Astrocyte (in vitro differentiated cells and primary cell): ENCODE measurements around the gene MOB3B. TPM values are rescaled to one million over a fixed set of nuclear protein-coding genes. Genes with fewer than 3 reads are reported as not detected.

Experiments
- DNase-seq: peaks from one replicate; pipeline ENCODE4 v3.0.0-alpha.2; 2010; ENCODE audit warnings: low read depth
- FAIRE-seq: peaks from 2 replicates; lab custom pipeline; 2011; peaks lifted over from hg19 to GRCh38; lab: Jason Lieb, UNC
- H2AFZ ChIP-seq: 2 replicates; pipeline ENCODE4 v1.6.0; 2012; ENCODE audit warnings: low read depth, low read length, inconsistent platforms
- H3K27ac ChIP-seq: 2 replicates; pipeline ENCODE4 v1.5.1; 2011; ENCODE audit warnings: low read depth, low read length, inconsistent platforms
- H3K27me3 ChIP-seq: 2 replicates; pipeline ENCODE4 v1.6.0; 2011; ENCODE audit warnings: low read length, inconsistent platforms; ENCODE audit not compliant: insufficient read depth
- H3K36me3 ChIP-seq: 2 replicates; pipeline ENCODE4 v1.5.1; 2011; ENCODE audit warnings: low read length, inconsistent platforms; ENCODE audit not compliant: insufficient read depth
- H3K4me1 ChIP-seq: 2 replicates; pipeline ENCODE4 v1.5.1; 2011; ENCODE audit warnings: low read length, inconsistent platforms; ENCODE audit not compliant: insufficient read depth
- H3K4me2 ChIP-seq: 2 replicates; pipeline ENCODE4 v1.6.0; 2012; ENCODE audit warnings: low read length, inconsistent platforms
- H3K4me3 ChIP-seq: 2 replicates; pipeline ENCODE4 v1.5.1; 2011; ENCODE audit warnings: low read depth, mild to moderate bottlenecking, low read length, inconsistent platforms; ENCODE audit not compliant: insufficient read depth
- H3K79me2 ChIP-seq: 2 replicates; pipeline ENCODE4 v1.6.0; 2012; ENCODE audit warnings: mild to moderate bottlenecking, low read length, inconsistent platforms; ENCODE audit not compliant: insufficient read depth
- H3K9ac ChIP-seq: 2 replicates; pipeline ENCODE4 v1.6.0; 2012; ENCODE audit warnings: mild to moderate bottlenecking, low read length, inconsistent platforms
- H3K9me3 ChIP-seq: 2 replicates; pipeline ENCODE4 v1.5.1; 2012; ENCODE audit warnings: low read depth, mild to moderate bottlenecking, low read length, inconsistent platforms; ENCODE audit not compliant: insufficient read depth
- H4K20me1 ChIP-seq: 2 replicates; pipeline ENCODE4 v1.6.0; 2012; ENCODE audit warnings: low read length, inconsistent platforms; ENCODE audit not compliant: insufficient read depth
- H3K27ac Mint-ChIP-seq: one replicate; pipeline ENCODE4 v1.8.0; 2021; ENCODE audit warnings: mild to moderate bottlenecking, mixed read lengths; ENCODE audit not compliant: unreplicated experiment
- H3K27me3 Mint-ChIP-seq: one replicate; pipeline ENCODE4 v1.8.0; 2021; ENCODE audit warnings: low read depth, mixed read lengths; ENCODE audit not compliant: unreplicated experiment
- H3K36me3 Mint-ChIP-seq: one replicate; pipeline ENCODE4 v1.8.0; 2021; ENCODE audit warnings: low read depth, mixed read lengths; ENCODE audit not compliant: unreplicated experiment
- H3K4me1 Mint-ChIP-seq: one replicate; pipeline ENCODE4 v1.8.0; 2021; ENCODE audit warnings: low read depth, mixed read lengths; ENCODE audit not compliant: unreplicated experiment
- H3K4me3 Mint-ChIP-seq: one replicate; pipeline ENCODE4 v1.8.0; 2021; ENCODE audit warnings: mild to moderate bottlenecking, moderate library complexity, mixed read lengths; ENCODE audit not compliant: unreplicated experiment
- H3K9me3 Mint-ChIP-seq: one replicate; pipeline ENCODE4 v1.8.0; 2021; ENCODE audit warnings: mild to moderate bottlenecking, mixed read lengths; ENCODE audit not compliant: unreplicated experiment
- CTCF ChIP-seq: IDR thresholded peaks from 2 replicates; pipeline ENCODE4 v1.5.1; 2011; ENCODE audit warnings: low read depth, mild to moderate bottlenecking, inconsistent platforms, low read length, moderate library complexity; ENCODE audit not compliant: insufficient read depth
- EZH2 ChIP-seq: IDR thresholded peaks from 2 replicates; pipeline ENCODE4 v1.6.1; 2012; ENCODE audit warnings: mild to moderate bottlenecking, low read length, inconsistent platforms; ENCODE audit not compliant: insufficient read depth
- total RNA-seq: library from RNA; stranded (reverse); gene quantifications from 2 replicates; pipeline ENCODE4 v1.2.1, GENCODE V29; 2021

The MOB3B gene
- total RNA-seq, 1 donor from 2014 or later, result 3.9 TPM

DNA sequence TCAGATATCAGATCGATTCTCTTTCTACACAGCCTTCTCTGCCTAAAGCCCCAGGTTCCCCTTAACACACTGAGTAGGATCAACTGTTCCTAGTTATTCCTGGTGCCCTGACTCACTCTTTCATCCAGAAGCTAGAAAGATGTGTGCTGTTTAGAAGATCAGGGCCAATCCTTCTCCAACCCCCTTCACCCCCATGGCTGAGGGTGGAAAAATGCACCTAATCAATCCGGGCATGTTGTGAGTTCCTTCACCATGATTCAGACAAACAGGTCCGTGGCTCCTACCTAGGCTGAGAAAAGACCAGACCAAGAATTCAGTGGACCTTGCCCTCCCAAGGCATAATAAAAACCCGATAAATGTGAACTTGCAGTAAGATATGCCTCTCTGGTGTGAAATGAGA is 147.3 kb downstream of the MOB3B start:
- TF ChIP-seq CTCF (no peak), EZH2 (no peak)
- H3K27me3 Mint-ChIP-seq, result peaks cover 3% of the 10 kb centered on the region
- no peak overlapping the region for H2AFZ ChIP-seq

DNA sequence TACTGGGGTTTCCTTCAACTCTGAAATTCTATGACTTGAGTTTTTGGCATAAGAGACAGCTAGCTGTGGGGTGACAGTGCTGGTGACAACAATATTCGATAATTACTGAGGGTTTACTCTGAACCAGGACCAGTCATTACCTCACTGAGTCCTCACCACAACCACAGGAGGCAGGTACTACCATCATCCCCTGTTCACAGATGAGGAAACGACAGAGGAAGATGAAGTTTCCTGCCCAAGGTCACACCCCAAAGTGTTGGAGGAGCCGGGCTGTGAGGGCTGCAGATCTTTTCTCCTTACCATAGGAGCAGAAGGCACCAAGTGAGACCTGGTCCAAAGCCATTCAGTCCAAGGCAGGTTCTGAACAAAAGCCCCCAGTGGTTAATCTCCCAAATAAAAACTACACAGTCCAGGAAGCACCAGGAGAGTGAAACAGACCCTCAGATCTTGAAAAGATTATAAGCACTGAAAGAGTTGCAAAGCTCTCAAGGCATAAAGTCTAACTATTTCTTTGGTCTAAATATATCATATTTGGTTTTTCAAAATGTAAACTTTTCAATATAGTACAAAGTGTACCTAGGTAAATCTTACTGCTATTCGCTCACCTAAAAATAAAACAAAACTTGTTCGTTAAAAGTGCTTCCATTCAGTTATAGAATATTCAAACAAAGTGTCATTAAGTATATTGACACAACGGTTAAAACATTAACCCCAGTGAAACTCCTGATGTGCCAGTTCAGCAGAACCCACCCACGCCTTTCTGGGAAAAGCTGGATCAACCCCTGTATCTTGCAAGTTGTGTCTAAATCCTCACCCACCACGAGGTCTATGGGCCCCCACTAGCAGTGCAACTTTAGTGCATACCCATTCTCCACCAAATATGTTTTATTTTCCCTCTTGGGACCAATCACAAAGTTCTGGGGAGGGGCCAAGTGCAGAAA is 150.0 kb downstream of the MOB3B start:
- Histone ChIP-seq H3K9me3 (no peaks in the 10 kb centered on the region), H3K27ac (no peak overlapping the region), H3K4me2 (no peak overlapping the region), H3K9ac (no peak overlapping the region), H3K79me2 (no peaks in the 10 kb centered on the region), H3K27me3 (peaks cover 3% of the 10 kb centered on the region), H2AFZ (no peak overlapping the region), H4K20me1 (no peaks in the 10 kb centered on the region), H3K4me1 (no peaks in the 10 kb centered on the region), H3K36me3 (no peaks in the 10 kb centered on the region), H3K4me3 (no peak overlapping the region)
- Mint-ChIP-seq H3K4me1 (peaks cover 7% of the 10 kb centered on the region), H3K27ac (no peak overlapping the region), H3K4me3 (no peak overlapping the region), H3K9me3 (peaks cover 3% of the 10 kb centered on the region), H3K27me3 (peaks cover 3% of the 10 kb centered on the region), H3K36me3 (no peaks in the 10 kb centered on the region)
- DNase-seq, result no peak
- TF ChIP-seq EZH2, result no peak
- TF ChIP-seq CTCF, result no peak
- FAIRE-seq, result no peak

More for the DNA sequence above, 147.3 kb downstream of the MOB3B start:
- Histone ChIP-seq H3K27ac (no peak overlapping the region), H3K4me1 (no peaks in the 10 kb centered on the region), H4K20me1 (no peaks in the 10 kb centered on the region), H3K9ac (no peak overlapping the region), H3K4me3 (no peak overlapping the region), H3K4me2 (no peak overlapping the region), H3K36me3 (no peaks in the 10 kb centered on the region), H3K27me3 (peaks cover 7% of the 10 kb centered on the region), H3K79me2 (no peaks in the 10 kb centered on the region), H3K9me3 (no peaks in the 10 kb centered on the region)
- H3K4me1 Mint-ChIP-seq, result peaks cover 5% of the 10 kb centered on the region
- H3K4me3 Mint-ChIP-seq, result no peak overlapping the region
- no peaks in the 10 kb centered on the region for H3K36me3 Mint-ChIP-seq
- H3K27ac Mint-ChIP-seq, result no peak overlapping the region
- FAIRE-seq (no peak), DNase-seq (no peak)
- peaks cover 3% of the 10 kb centered on the region for H3K9me3 Mint-ChIP-seq
